Urinary bladder (tissue), 4 donors: ENCODE measurements around the gene PAXIP1. TPM values are rescaled to one million over a fixed set of nuclear protein-coding genes. Genes with fewer than 3 reads are reported as not detected.

Experiments used
- DNase-seq: peaks from one replicate; pipeline ENCODE4 v3.0.0-alpha.2; 2015; ENCODE audit errors: extremely low spot score
- H3K27ac ChIP-seq: one replicate; pipeline ENCODE4 v1.5.1; 2013; ENCODE audit warnings: low read depth, mild to moderate bottlenecking, moderate library complexity
- H3K36me3 ChIP-seq: one replicate; pipeline ENCODE4 v1.6.1; 2013; ENCODE audit warnings: mild to moderate bottlenecking, moderate library complexity; ENCODE audit not compliant: insufficient read depth
- H3K4me1 ChIP-seq: one replicate; pipeline ENCODE4 v1.6.1; 2013; ENCODE audit warnings: mild to moderate bottlenecking, moderate library complexity; ENCODE audit not compliant: insufficient read depth
- H3K4me3 ChIP-seq: one replicate; pipeline ENCODE4 v1.5.1; 2013; ENCODE audit warnings: low read depth, low read length
- WGBS: extraction: QIAGEN DNeasy Blood & Tissue Kit; methylation state at CpG from one replicate; pipeline ENCODE4 v1.1.7; 2013; 5-methylcytosine and 5-hydroxymethylcytosine counted together
- polyA plus RNA-seq: library from polyadenylated mRNA; stranded (reverse); fragments of 200-250 nt; gene quantifications from one replicate; pipeline ENCODE4 v1.2.3, GENCODE V29; 2013
- total RNA-seq: library from RNA; depleted of rRNA; stranded (reverse); fragments of >200 nt; gene quantifications from one replicate; pipeline ENCODE4 v1.2.3, GENCODE V29; 2014
- donor health status: healthy with polysubstance abuse.
- donor health status: healthy.

Gene PAXIP1
- total and polyA plus RNA-seq, 2 donors, result 6.8 to 15.2 TPM

GRCh38 chr7:154910125-154910524 is 92.8 kb downstream of the PAXIP1 start:
- WGBS, result 66% methylated on average over 4 of the region's 4 CpGs
- DNase-seq, result no peak
- Histone ChIP-seq H3K36me3 (no peaks in the 10 kb centered on the region), H3K27ac (no peak overlapping the region), H3K4me1 (no peaks in the 10 kb centered on the region), H3K4me3 (no peak overlapping the region)

DNA sequence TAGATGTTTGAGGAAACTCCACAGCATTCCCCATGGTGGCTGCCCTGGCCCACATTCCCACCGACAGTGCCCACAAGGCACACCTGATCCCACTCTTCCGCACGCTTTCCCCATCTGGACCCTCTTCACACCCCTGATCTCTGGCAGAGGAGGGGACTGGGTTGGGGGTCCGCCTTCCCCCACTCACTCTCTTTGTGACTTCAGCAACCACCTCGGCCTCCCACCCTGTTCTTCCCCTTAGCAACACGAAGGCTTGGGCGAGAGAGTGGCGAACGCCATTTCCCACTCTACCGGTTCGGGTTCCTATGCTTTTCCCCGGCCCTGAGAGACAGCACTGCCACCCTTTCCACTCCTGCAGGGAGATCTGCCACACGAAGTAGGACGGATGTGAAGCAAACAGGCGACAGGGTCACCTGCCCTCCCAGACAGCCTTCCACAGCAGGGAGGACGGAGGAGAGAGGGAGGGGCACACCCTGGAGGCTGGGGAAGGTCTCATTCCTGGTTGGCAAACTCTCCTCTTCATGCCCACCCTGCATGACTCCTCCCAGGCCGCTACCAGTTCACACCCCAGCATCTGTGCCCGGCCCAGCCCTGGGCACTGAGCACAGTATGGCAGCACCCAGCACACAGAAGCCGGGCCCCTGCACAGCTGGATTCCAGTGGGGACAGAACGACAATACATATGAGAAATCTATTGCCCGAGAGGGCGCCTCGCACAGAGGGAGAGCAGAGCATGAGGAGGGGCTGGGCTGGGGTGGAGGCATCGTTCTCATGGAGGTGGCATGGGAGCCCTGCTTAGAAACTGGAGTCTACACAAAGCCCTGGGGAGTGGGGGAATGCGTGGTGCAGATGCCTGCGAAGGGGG is 93.5 kb downstream of the PAXIP1 start:
- Histone ChIP-seq H3K27ac (no peak overlapping the region), H3K4me1 (no peaks in the 10 kb centered on the region), H3K36me3 (no peaks in the 10 kb centered on the region), H3K4me3 (no peak overlapping the region)
- 80% methylated on average over 26 of the region's 26 CpGs for WGBS
- DNase-seq, result no peak

DNA sequence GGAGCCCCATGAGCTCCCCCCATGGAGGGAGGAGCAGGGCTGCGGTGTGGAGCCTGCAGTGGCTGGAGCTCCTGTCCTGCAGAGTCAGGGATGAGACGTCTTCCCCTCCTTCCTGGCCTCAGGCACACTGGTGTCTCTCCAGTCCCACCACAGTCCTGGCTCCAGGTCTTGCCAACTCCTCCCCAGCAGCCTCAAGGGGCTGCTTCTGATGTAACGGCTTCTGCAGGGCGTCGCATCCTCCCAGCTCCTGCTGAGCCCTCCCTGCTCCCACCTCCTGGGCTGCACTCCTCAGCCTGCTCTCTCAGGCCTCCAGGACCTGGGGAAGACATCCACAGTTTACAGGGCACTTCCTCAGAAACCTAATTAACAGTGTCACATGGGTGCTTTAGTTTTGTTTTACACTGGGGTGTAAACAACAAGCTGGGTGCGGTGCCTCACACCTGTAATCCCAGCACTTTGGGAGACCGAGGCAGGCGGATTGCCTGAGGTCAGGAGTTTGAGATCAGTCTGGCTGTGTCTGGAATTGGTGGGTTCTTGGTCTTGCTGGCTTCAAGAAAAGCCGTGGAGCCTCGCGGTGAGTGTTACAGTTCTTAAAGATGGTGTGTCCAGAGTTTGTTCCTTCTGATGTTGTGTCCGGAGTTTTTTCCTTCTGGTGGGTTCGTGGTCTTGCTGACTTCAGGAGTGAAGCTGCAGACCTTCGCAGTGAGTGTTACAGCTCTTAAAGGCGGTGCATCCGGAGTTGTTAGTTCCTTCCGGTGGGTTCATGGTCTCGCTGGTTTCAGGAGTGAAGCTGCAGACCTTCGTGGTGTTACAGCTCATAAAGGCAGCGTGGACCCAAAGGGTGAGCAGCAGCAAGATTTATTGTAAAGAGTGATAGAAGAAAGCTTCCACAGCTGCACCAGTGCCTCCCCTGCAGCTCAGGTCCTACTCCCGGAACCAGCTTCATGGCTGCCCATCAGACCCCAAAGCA is 95.0 kb downstream of the PAXIP1 start:
- no peaks in the 10 kb centered on the region for H3K36me3 ChIP-seq
- no peak overlapping the region for H3K4me3 ChIP-seq
- WGBS, result 65% methylated on average over 21 of the region's 21 CpGs
- H3K27ac ChIP-seq, result no peak overlapping the region
- DNase-seq, result no peak
- no peaks in the 10 kb centered on the region for H3K4me1 ChIP-seq

DNA sequence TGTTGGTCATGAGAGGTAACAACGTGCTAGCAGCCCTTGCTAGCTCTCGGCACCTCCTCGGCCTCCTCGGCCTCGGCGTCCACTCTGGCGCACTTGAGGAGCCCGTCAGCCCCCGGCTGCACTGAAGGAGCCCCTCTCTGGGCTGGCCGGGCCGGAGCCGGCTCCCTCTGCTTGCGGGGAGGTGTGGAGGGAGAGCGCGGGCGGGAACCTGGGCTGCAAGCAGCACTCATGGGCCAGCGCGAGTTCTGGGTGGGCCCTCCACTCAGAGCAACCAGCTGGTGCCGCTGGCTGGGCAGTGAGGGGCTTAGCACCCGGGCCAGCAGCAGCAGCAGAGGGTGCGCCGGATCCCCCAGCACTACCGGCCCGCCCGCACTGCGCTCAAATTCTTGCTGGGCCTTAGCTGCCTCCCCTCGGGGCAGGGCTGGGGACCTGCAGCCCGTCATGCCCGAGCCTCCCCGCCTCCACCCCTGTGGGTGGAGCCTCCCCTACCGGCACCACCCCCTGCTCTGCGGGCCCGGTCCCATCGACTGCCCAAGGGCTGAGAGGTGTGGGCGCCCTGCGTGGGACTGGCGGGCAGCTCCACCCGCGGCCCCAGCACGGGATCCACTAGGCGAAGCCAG is 96.1 kb downstream of the PAXIP1 start:
- H3K4me1 ChIP-seq, result no peaks in the 10 kb centered on the region
- no peak overlapping the region for H3K27ac ChIP-seq
- WGBS, result 96% methylated on average over 41 of the region's 41 CpGs
- no peak overlapping the region for H3K4me3 ChIP-seq
- no peaks in the 10 kb centered on the region for H3K36me3 ChIP-seq
- no peak for DNase-seq

- DNase-seq, result no peak
- no peaks in the 10 kb centered on the region for H3K4me1 ChIP-seq
- H3K27ac ChIP-seq, result no peak overlapping the region
- 93% methylated on average over 7 of the region's 7 CpGs for WGBS
- no peak overlapping the region for H3K4me3 ChIP-seq
- no peaks in the 10 kb centered on the region for H3K36me3 ChIP-seq
Observed at GRCh38 chr7:154906201-154906600, 96.7 kb downstream of the PAXIP1 start.

DNA sequence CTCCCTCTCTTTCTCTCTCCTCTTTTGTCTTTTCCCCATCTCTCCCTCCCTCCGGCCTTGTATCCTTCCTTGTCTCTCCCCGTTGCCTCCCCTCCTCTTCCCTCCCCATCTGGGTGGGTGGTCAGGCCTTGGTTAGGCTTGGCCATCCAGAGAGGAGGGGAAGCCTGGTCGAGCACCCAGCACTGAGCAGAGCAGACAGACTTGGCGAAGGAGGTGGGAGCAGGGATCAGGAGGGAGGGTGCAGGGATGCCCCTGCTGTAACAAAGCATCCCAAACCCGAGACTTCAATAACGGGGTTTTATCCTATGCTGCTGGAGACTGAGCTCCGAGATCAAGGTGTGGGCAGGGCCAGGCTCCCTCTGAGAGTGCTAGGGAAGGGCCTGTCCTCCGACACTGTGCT is 97.3 kb downstream of the PAXIP1 start:
- DNase-seq, result no peak

DNA sequence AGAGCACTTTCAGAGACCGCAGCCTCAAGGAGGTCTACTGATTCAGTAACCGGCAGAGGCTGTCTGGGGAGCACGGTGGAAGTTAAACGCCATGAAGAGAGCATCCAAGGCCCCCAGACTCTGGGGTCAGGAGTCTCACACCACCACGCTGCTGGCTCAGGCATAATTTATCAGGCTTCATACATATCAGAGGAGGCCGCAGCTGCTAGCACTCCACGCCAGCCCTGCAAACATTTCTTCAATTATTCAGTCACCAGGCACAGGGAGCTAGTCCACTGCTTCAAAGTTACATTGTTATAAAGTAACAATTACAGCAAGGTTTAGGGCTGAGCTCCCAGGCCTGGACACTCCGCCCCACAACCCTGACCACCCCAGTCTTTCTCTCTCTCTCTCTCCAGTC is 97.8 kb downstream of the PAXIP1 start:
- H3K27ac ChIP-seq, result no peak overlapping the region
- H3K36me3 ChIP-seq, result no peaks in the 10 kb centered on the region
- WGBS, result 83% methylated on average over 8 of the region's 8 CpGs
- no peak overlapping the region for H3K4me3 ChIP-seq
- DNase-seq, result no peak
- no peaks in the 10 kb centered on the region for H3K4me1 ChIP-seq

More for the DNA sequence above, 97.3 kb downstream of the PAXIP1 start:
- no peak overlapping the region for H3K4me3 ChIP-seq
- no peak overlapping the region for H3K27ac ChIP-seq
- H3K4me1 ChIP-seq, result no peaks in the 10 kb centered on the region
- 76% methylated on average over 8 of the region's 8 CpGs for WGBS
- H3K36me3 ChIP-seq, result no peaks in the 10 kb centered on the region

DNA sequence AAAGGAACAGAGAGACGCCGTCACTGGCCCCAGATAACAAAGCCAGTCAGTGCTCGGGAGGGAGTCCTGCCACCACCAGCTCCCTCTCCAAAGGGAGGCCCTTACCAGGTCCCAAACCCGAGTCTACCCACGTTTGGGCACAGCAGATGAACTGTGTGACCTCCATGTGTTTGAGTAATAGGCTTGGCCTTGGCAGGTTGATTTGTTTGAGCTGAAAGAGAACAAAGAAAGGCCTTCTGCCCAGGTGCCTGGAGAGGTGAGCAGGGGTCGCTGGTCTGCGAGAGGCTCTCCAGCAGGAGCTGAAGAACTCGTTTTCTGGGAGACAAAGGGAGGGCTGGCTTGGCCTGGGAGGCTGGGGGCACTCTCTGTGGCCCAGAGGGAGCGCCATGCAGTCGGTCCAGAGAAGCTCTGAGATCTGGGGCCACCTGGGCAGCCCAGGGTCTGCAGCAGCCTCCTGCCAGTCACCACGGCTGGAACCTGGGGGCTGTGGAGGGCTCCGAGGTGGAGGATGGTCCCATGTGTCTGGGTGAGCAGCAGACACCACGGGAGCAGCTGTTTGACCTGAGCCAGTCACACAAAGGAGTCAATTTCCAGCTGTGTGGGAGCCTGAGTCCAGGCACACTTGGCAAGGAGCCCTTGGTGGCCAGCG is 99.7 kb downstream of the PAXIP1 start:
- no peaks in the 10 kb centered on the region for H3K4me1 ChIP-seq
- no peaks in the 10 kb centered on the region for H3K36me3 ChIP-seq
- no peak for DNase-seq
- H3K27ac ChIP-seq, result no peak overlapping the region
- WGBS, result 58% methylated on average over 14 of the region's 14 CpGs
- H3K4me3 ChIP-seq, result no peak overlapping the region

DNA sequence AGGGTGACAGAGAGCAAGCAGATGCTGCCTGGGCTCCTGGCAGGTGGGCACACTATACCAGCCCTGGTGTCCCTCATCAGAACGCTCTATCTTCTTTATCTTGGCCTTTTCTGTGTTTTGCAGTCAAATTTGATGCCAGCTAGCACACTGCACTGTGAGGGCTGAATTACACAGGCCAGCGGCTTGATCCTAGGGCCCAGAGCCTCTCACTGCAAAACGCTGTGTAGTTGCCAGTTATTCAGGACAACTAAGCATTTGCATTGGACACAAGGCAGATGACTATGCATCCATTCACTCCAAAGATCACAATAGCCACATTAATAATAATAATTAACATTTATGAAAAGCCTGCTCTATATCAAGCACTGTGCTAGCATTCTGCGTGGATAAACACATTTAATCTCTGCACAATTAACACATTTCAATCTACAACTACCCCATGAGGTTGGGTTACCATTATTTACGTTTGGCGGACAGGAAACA is 100.3 kb downstream of the PAXIP1 start:
- no peak for DNase-seq
- H3K4me1 ChIP-seq, result no peaks in the 10 kb centered on the region
- H3K4me3 ChIP-seq, result no peak overlapping the region
- no peaks in the 10 kb centered on the region for H3K36me3 ChIP-seq
- no peak overlapping the region for H3K27ac ChIP-seq
- WGBS, result 71% methylated on average over 6 of the region's 6 CpGs

DNA sequence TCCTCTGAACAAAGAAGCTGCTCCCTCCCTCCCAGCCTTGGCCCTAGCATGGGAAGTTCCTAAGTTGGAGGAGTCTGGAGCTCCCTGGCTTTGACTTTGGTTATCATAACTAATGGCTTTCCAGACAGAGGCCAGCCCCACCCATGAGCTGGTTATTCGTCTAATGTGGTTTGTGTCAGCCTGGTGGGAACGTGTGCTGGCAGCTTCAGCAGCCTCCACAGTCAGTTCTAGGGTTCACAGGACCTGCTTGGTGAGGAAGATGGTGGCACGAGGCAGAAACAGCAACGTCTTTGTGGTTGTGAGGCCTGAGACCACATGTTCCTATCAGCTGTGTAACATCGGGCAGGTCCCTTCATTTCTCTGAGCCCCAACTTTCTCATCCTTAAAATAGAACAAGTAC is 103.1 kb downstream of the PAXIP1 start:
- no peaks in the 10 kb centered on the region for H3K4me1 ChIP-seq
- H3K4me3 ChIP-seq, result no peak overlapping the region
- no peak for DNase-seq
- H3K36me3 ChIP-seq, result no peaks in the 10 kb centered on the region
- WGBS, result 57% methylated on average over 5 of the region's 5 CpGs
- H3K27ac ChIP-seq, result no peak overlapping the region

- no peak for DNase-seq
- WGBS, result 86% methylated on average over 24 of the region's 24 CpGs
- Histone ChIP-seq H3K4me1 (no peaks in the 10 kb centered on the region), H3K36me3 (no peaks in the 10 kb centered on the region), H3K27ac (no peak overlapping the region), H3K4me3 (no peak overlapping the region)
Observed at GRCh38 chr7:154898973-154899855, 103.7 kb downstream of the PAXIP1 start.

DNA sequence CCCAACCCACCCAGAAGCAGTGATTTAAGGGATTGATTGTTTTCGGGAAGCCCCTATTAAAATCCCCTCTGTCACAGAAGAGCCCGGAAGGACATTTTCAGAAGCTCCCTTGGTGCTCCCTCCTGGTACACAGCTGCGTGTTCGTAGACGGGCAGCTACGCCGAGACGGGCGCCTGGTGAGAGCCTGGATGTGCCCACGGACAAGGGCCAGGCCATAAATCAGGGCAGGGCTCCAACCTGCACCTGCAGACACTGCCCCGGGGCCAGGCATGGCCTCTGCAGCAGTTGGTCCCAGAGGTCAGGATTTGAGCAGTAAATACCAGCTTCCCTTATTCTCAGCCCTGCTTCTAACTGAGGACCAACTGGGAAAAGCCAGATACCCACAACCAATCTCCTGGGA is 106.8 kb downstream of the PAXIP1 start:
- H3K27ac ChIP-seq, result no peak overlapping the region
- H3K4me1 ChIP-seq, result no peaks in the 10 kb centered on the region
- DNase-seq, result no peak
- WGBS, result 94% methylated on average over 11 of the region's 11 CpGs
- no peak overlapping the region for H3K4me3 ChIP-seq
- H3K36me3 ChIP-seq, result no peaks in the 10 kb centered on the region
